Measurements from ENCODE around the gene CNTNAP2. TPM values are rescaled to one million over a fixed set of nuclear protein-coding genes. Genes with fewer than 3 reads are reported as not detected.
"Not testable (repeated sequence)": the region's sequence is repeated elsewhere in the genome, so short reads cannot be mapped to it uniquely, and the experiment has no call there.

Gene CNTNAP2
- total RNA-seq, 1 experiment from 2014 or later, result 60.0 TPM

DNA sequence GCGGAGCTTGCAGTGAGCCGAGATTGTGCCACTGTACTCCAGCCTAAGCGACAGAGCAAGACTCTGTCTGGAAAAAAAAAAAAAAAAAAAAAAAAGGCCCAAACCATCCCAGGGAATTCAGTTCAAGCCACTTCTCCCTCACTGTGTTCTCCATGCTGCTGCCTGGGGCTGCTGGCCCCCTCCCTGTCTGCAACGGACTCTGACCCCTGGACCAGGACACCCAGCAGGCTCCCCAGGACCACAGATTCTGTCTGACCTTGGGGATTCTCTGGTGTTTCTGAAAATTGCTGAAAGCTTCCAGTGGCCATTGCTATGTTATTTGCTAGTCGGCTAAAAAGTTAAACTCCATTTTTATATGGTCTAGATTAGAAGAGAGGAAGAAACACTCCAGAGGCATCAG is 2212.3 kb downstream of the CNTNAP2 start:
- no TSS peak for BruUV-seq (replicated peaks)
- ChIA-PET POLR2A (ENCODE audit: low non-redundant PET) (no interaction called here), CTCF (no interaction called here)
- Histone ChIP-seq H3K4me1 (ENCODE audit: insufficient read depth, low read length, poor library complexity, severe bottlenecking) (peaks cover 3% of the 10 kb centered on the region), H3K36me3 (ENCODE audit: insufficient read depth, low read length, poor library complexity, severe bottlenecking) (no peaks in the 10 kb centered on the region), H3K4me3 (ENCODE audit: low read depth, low read length, poor library complexity, severe bottlenecking) (no peak overlapping the region), H3K27me3 (replicated peaks; ENCODE audit: insufficient read depth, low read depth, low read length, poor library complexity) (no peaks in the 10 kb centered on the region), H3K9me3 (ENCODE audit: low read depth, low read length, poor library complexity, severe bottlenecking) (no peaks in the 10 kb centered on the region), H3K27ac (ENCODE audit: low read depth, low read length, poor library complexity, severe bottlenecking) (no peak overlapping the region)
- intact Hi-C loops (cut with micrococcal nuclease; ENCODE audit: unreplicated experiment), result no loop called here
- no peak for TF ChIP-seq EZH2 (IDR thresholded peaks at IDR 0.05; ENCODE audit: borderline replicate concordance, low read depth, low read length, poor library complexity, severe bottlenecking)
- TF ChIP-seq, protein P1, sequence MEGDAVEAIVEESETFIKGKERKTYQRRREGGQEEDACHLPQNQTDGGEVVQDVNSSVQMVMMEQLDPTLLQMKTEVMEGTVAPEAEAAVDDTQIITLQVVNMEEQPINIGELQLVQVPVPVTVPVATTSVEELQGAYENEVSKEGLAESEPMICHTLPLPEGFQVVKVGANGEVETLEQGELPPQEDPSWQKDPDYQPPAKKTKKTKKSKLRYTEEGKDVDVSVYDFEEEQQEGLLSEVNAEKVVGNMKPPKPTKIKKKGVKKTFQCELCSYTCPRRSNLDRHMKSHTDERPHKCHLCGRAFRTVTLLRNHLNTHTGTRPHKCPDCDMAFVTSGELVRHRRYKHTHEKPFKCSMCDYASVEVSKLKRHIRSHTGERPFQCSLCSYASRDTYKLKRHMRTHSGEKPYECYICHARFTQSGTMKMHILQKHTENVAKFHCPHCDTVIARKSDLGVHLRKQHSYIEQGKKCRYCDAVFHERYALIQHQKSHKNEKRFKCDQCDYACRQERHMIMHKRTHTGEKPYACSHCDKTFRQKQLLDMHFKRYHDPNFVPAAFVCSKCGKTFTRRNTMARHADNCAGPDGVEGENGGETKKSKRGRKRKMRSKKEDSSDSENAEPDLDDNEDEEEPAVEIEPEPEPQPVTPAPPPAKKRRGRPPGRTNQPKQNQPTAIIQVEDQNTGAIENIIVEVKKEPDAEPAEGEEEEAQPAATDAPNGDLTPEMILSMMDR (conservative IDR thresholded peaks at IDR 0.05; ENCODE audit: low read depth, low read length), result no peak
- DNase-seq (ENCODE audit: low spot score), result no peak

GRCh38 chr7:148330124-148330818 is 2213.7 kb downstream of the CNTNAP2 start:
- ChIA-PET CTCF (no interaction called here), POLR2A (ENCODE audit: low non-redundant PET) (no interaction called here)
- no peak for TF ChIP-seq EZH2 (IDR thresholded peaks at IDR 0.05; ENCODE audit: borderline replicate concordance, low read depth, low read length, poor library complexity, severe bottlenecking)
- TF ChIP-seq, protein P1 (conservative IDR thresholded peaks at IDR 0.05; ENCODE audit: low read depth, low read length), result no peak
- intact Hi-C loops (cut with micrococcal nuclease; ENCODE audit: unreplicated experiment), result no loop called here
- no peaks in the 10 kb centered on the region for H3K9me3 ChIP-seq (ENCODE audit: low read depth, low read length, poor library complexity, severe bottlenecking)
- H3K4me3 ChIP-seq (ENCODE audit: low read depth, low read length, poor library complexity, severe bottlenecking), result no peak overlapping the region
- H3K27ac ChIP-seq (ENCODE audit: low read depth, low read length, poor library complexity, severe bottlenecking), result no peak overlapping the region
- H3K36me3 ChIP-seq (ENCODE audit: insufficient read depth, low read length, poor library complexity, severe bottlenecking), result no peaks in the 10 kb centered on the region
- H3K4me1 ChIP-seq (ENCODE audit: insufficient read depth, low read length, poor library complexity, severe bottlenecking), result peaks cover 15% of the 10 kb centered on the region
- DNase-seq (ENCODE audit: low spot score), result no peak
- no peaks in the 10 kb centered on the region for H3K27me3 ChIP-seq (replicated peaks; ENCODE audit: insufficient read depth, low read depth, low read length, poor library complexity)
- no TSS peak for BruUV-seq (replicated peaks)

GRCh38 chr7:148330822-148331221 is 2214.2 kb downstream of the CNTNAP2 start:
- no peak overlapping the region for H3K27ac ChIP-seq (ENCODE audit: low read depth, low read length, poor library complexity, severe bottlenecking)
- no peaks in the 10 kb centered on the region for H3K9me3 ChIP-seq (ENCODE audit: low read depth, low read length, poor library complexity, severe bottlenecking)
- intact Hi-C loops (cut with micrococcal nuclease; ENCODE audit: unreplicated experiment), result no loop called here
- CTCF ChIA-PET, result no interaction called here
- no TSS peak for BruUV-seq (replicated peaks)
- no peak for TF ChIP-seq EZH2 (IDR thresholded peaks at IDR 0.05; ENCODE audit: borderline replicate concordance, low read depth, low read length, poor library complexity, severe bottlenecking)
- TF ChIP-seq, protein P1 (conservative IDR thresholded peaks at IDR 0.05; ENCODE audit: low read depth, low read length), result no peak
- peaks cover 20% of the 10 kb centered on the region for H3K4me1 ChIP-seq (ENCODE audit: insufficient read depth, low read length, poor library complexity, severe bottlenecking)
- no peaks in the 10 kb centered on the region for H3K27me3 ChIP-seq (replicated peaks; ENCODE audit: insufficient read depth, low read depth, low read length, poor library complexity)
- POLR2A ChIA-PET (ENCODE audit: low non-redundant PET), result no interaction called here
- no peak overlapping the region for H3K4me3 ChIP-seq (ENCODE audit: low read depth, low read length, poor library complexity, severe bottlenecking)
- H3K36me3 ChIP-seq (ENCODE audit: insufficient read depth, low read length, poor library complexity, severe bottlenecking), result no peaks in the 10 kb centered on the region
- no peak for DNase-seq (ENCODE audit: low spot score)

GRCh38 chr7:148331456-148331855 is 2214.9 kb downstream of the CNTNAP2 start:
- H3K27ac ChIP-seq (ENCODE audit: low read depth, low read length, poor library complexity, severe bottlenecking); POLR2A ChIA-PET (ENCODE audit: low non-redundant PET); DNase-seq (ENCODE audit: low spot score); H3K27me3 ChIP-seq (replicated peaks; ENCODE audit: insufficient read depth, low read depth, low read length, poor library complexity); BruUV-seq (replicated peaks); H3K9me3 ChIP-seq (ENCODE audit: low read depth, low read length, poor library complexity, severe bottlenecking); H3K36me3 ChIP-seq (ENCODE audit: insufficient read depth, low read length, poor library complexity, severe bottlenecking); intact Hi-C loops (cut with micrococcal nuclease; ENCODE audit: unreplicated experiment); CTCF ChIA-PET; H3K4me3 ChIP-seq (ENCODE audit: low read depth, low read length, poor library complexity, severe bottlenecking): not testable (repeated sequence)
- H3K4me1 ChIP-seq (ENCODE audit: insufficient read depth, low read length, poor library complexity, severe bottlenecking), result peaks cover 27% of the 10 kb centered on the region
